ENCODE results near the gene TMEM89. TPM values are rescaled to one million over a fixed set of nuclear protein-coding genes. Genes with fewer than 3 reads are reported as not detected.

The TMEM89 gene
- total and polyA plus RNA-seq, 9 donors = not detected

DNA sequence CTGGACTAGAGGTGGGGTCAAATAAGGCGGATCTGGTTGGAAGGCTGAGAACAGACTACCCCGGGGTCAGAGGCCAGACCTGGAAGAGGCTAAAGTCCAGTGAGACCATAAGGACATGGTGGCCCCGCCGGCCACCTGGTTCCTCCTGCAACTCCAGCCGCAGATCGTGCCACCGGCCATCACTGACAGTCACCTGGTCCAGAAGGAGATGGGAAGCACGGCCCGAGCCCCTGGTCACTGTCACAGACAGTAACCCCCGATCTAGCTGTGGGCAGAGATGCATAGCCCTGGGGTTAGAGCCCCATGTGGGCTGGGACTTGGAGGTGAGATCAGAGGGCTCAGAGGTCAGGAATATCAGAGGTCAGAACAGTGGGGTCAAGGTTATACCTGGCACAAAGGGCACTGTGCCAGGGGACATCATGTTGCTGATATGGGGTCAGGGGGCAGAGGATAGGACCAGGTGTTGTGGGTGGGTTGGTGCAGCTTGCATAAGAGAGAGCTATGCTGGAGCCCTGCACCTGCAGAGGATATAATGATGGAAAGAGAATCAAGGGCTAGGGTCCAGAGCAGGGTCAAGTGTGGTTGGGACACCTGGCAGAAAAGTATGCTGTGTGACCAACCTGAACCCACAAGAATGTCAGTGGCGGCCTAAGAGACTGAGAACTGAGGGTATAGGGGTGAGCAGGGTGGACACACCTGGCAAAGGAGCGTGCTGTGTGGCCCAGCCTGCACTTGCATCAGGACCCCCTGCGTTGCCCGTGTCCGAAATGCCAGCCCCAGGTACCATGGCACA lies 31.6 kb upstream of the TMEM89 start:
- DNase-seq = no peak
- H3K9me3 ChIP-seq = no peaks in the 10 kb centered on the region
- H3K27me3 ChIP-seq = no peaks in the 10 kb centered on the region
- no peaks in the 10 kb centered on the region for H3K36me3 ChIP-seq
- H3K4me1 ChIP-seq (ENCODE audit: insufficient read depth) = peaks cover 6% of the 10 kb centered on the region
- TF ChIP-seq, protein P1, sequence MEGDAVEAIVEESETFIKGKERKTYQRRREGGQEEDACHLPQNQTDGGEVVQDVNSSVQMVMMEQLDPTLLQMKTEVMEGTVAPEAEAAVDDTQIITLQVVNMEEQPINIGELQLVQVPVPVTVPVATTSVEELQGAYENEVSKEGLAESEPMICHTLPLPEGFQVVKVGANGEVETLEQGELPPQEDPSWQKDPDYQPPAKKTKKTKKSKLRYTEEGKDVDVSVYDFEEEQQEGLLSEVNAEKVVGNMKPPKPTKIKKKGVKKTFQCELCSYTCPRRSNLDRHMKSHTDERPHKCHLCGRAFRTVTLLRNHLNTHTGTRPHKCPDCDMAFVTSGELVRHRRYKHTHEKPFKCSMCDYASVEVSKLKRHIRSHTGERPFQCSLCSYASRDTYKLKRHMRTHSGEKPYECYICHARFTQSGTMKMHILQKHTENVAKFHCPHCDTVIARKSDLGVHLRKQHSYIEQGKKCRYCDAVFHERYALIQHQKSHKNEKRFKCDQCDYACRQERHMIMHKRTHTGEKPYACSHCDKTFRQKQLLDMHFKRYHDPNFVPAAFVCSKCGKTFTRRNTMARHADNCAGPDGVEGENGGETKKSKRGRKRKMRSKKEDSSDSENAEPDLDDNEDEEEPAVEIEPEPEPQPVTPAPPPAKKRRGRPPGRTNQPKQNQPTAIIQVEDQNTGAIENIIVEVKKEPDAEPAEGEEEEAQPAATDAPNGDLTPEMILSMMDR (IDR thresholded peaks at IDR 0.05) = no peak
- TF ChIP-seq POLR2A (IDR thresholded peaks at IDR 0.05) = no peak
- TF ChIP-seq EP300 (IDR thresholded peaks at IDR 0.05) = no peak
- H3K27ac ChIP-seq = no peak overlapping the region
- intact Hi-C loops (cut with DNase I) = no loop called here
- WGBS, 3 donors = 93 to 96% (median 93%) methylated on average over 15 of the region's 15 CpGs
- no peak overlapping the region for H3K4me3 ChIP-seq

DNA sequence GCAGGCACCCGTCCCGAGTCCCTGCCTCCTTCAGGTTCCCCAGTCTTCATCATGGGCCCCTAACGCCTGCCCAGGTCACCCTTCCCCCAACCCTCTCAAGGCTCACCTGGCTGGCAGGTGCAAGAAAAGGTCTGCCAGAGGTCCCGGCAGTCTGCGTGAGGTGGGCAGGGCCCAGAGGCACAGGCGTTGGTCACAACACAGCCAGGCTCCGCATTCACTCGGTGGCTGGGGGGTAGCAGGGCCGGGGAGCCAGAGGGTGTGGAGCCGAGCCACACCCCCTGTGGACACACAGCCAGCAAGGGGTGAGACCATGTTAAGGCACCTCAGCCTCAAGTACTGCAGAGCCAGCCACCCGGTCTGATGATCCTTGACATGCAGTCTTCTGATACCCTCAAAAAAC lies 30.2 kb upstream of the TMEM89 start:
- TF ChIP-seq, protein P1 (IDR thresholded peaks at IDR 0.05) = no peak
- TF ChIP-seq EP300 (IDR thresholded peaks at IDR 0.05) (no peak), POLR2A (IDR thresholded peaks at IDR 0.05) (no peak)
- WGBS, 3 donors = 83 to 92% (median 92%) methylated on average over 10 to 11 of the region's 11 CpGs
- Histone ChIP-seq H3K9me3 (no peaks in the 10 kb centered on the region), H3K4me1 (ENCODE audit: insufficient read depth) (peaks cover 5% of the 10 kb centered on the region), H3K36me3 (no peaks in the 10 kb centered on the region), H3K27me3 (no peaks in the 10 kb centered on the region), H3K27ac (no peak overlapping the region), H3K4me3 (no peak overlapping the region)
- no peak for DNase-seq
- intact Hi-C loops (cut with DNase I) = no loop called here

DNA sequence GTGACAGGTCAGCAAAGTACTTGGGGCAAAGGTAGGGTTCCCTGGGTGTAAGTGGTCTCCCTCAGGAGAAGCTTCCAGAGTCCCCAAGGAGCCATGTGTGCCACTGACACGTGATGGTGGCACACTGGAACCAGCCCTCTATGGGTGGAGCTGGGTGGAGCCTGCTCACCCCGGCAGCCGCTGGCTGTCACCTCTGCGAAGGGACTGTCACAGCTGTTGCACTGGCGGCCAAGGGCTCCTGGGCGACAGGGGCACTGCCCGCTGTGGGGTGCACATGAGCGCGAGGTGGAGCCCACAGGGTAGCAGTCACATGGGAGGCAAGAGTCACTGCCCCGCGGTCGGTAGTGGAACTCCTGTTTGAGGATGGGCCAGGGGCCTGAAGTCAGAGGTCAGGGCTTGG lies 29.2 kb upstream of the TMEM89 start:
- peaks cover 2% of the 10 kb centered on the region for H3K4me1 ChIP-seq (ENCODE audit: insufficient read depth)
- H3K27ac ChIP-seq = no peak overlapping the region
- H3K36me3 ChIP-seq = no peaks in the 10 kb centered on the region
- no peaks in the 10 kb centered on the region for H3K27me3 ChIP-seq
- no peak overlapping the region for H3K4me3 ChIP-seq
- WGBS, 3 donors = 86 to 94% (median 90%) methylated on average over 12 of the region's 12 CpGs
- intact Hi-C loops (cut with DNase I) = no loop called here
- H3K9me3 ChIP-seq = no peaks in the 10 kb centered on the region
- no peak for DNase-seq
- no peak for TF ChIP-seq EP300 (IDR thresholded peaks at IDR 0.05)
- TF ChIP-seq POLR2A (IDR thresholded peaks at IDR 0.05) = no peak
- TF ChIP-seq, protein P1 (IDR thresholded peaks at IDR 0.05) = no peak

DNA sequence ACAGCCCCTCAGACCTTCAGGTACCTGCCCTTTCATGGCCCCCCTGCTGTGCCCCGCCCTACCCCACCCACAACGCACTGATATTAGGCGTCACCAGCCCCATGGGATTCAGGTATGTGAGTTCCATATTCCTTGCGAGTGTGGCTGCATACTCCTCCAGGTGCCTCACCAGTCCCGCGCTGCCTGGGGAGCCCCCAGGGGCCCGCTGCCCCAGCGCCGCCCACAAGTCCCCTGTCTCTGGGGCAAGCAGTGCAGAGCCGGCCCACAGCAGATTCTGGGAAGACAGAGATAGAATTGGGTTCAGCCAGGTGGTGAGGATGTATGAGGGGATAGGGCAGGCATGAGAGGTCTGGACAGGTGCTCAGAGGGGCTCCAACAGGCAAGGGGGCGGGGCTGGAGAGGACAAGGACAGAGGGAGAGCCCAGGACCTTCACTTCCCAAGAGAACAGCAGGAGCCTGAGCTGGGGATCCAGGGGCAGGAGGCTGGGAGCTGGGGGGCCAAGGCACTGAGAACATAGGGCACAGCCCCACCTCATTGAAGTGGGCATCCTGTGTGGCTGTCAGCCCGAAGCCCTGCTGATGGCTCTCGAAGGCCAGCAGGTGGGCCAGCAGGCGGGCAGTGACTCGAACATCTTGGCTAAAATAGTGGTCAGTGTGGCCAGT lies 26.8 kb upstream of the TMEM89 start:
- no peak for DNase-seq
- H3K9me3 ChIP-seq = no peaks in the 10 kb centered on the region
- TF ChIP-seq, protein P1 (IDR thresholded peaks at IDR 0.05) = no peak
- TF ChIP-seq POLR2A (IDR thresholded peaks at IDR 0.05) = no peak
- TF ChIP-seq EP300 (IDR thresholded peaks at IDR 0.05) = no peak
- H3K27ac ChIP-seq = no peak overlapping the region
- no peaks in the 10 kb centered on the region for H3K27me3 ChIP-seq
- H3K4me1 ChIP-seq (ENCODE audit: insufficient read depth) = no peaks in the 10 kb centered on the region
- intact Hi-C loops (cut with DNase I) = no loop called here
- H3K4me3 ChIP-seq = no peak overlapping the region
- 85 to 90% (median 86%) methylated on average over 15 of the region's 15 CpGs for WGBS, 3 donors
- H3K36me3 ChIP-seq = no peaks in the 10 kb centered on the region
